GM12878 (cell line): ENCODE results near the gene KDM4C. TPM values are rescaled to one million over a fixed set of nuclear protein-coding genes. Genes with fewer than 3 reads are reported as not detected.
"Not testable (repeated sequence)": the region's sequence is repeated elsewhere in the genome, so short reads cannot be mapped to it uniquely, and the experiment has no call there.

Source experiments
- ATAC-seq: fragments of 200-7000 bp; cut with Tn5 transposase; 3 replicates; pipeline ENCODE4 v1.9.1; 2020; ENCODE audit warnings: mild to moderate bottlenecking, moderate library complexity
- BruUV-seq: library from RNA; stranded (reverse); fragments of 400-500 nt; replicated peaks from 2 replicates; lab custom pipeline; 2021; lab: Mats Ljungman, UMichigan
- CTCF ChIA-PET: fragments of 300-600 bp; sonication (Branson Sonifier 250); formaldehyde crosslinking; extraction: SDS; loops from one replicate; lab custom pipeline; 2021; ENCODE audit warnings: inconsistent platforms; lab: Yijun Ruan, JAX
- POLR2A ChIA-PET: fragments of 350-600 bp; formaldehyde crosslinking; extraction: SDS; loops from one replicate; lab custom pipeline; 2021; ENCODE audit warnings: inconsistent platforms; lab: Charles Lee
- RAD21 ChIA-PET: fragments of 300-600 bp; sonication (Branson Sonifier 250); formaldehyde crosslinking; loops from one replicate; lab custom pipeline; 2023; ENCODE audit warnings: antibody characterized with exemption; ENCODE audit not compliant: unreplicated experiment; lab: Charles Lee
- SMC1A ChIA-PET: fragments of 300-600 bp; sonication (Branson Sonifier 250); formaldehyde crosslinking; loops from one replicate; lab custom pipeline; 2023; ENCODE audit not compliant: unreplicated experiment, uncharacterized antibody; lab: Charles Lee
- DNase-seq: peaks from one replicate; pipeline ENCODE4 v3.0.0-alpha.2; 2011; ENCODE audit warnings: low read depth, low spot score
- FAIRE-seq: peaks from 3 replicates; lab custom pipeline; 2011; peaks lifted over from hg19 to GRCh38; lab: Jason Lieb, UNC
- H2AFZ ChIP-seq: 2 replicates; pipeline ENCODE4 v1.6.0; 2011; ENCODE audit warnings: low read depth, low read length, control low read depth; ENCODE audit not compliant: control insufficient read depth
- H3K27ac ChIP-seq: 2 replicates; pipeline ENCODE4 v1.5.1; 2011; ENCODE audit warnings: control low read depth; ENCODE audit not compliant: control insufficient read depth, insufficient read depth
- H3K27me3 ChIP-seq, 2 experiments: replicated peaks in 1 of 2; 2 replicates each; pipeline versions ENCODE4 v1.6.0 to v1.6.1; 2011; ENCODE audit warnings: low read length in 1 of 2; ENCODE audit not compliant: control insufficient read depth in 2 of 2, insufficient read depth in 2 of 2
- H3K36me3 ChIP-seq, 2 experiments: 2 replicates each; pipeline ENCODE4 v1.5.1; 2011; ENCODE audit warnings: low read length in 1 of 2; ENCODE audit not compliant: control insufficient read depth in 2 of 2, insufficient read depth in 2 of 2
- H3K4me1 ChIP-seq: 2 replicates; pipeline ENCODE4 v1.6.1; 2011; ENCODE audit warnings: mild to moderate bottlenecking, low read length, moderate library complexity, mixed read lengths; ENCODE audit not compliant: control insufficient read depth, insufficient read depth
- H3K4me2 ChIP-seq: 2 replicates; pipeline ENCODE4 v1.6.0; 2011; ENCODE audit warnings: control low read depth; ENCODE audit not compliant: control insufficient read depth, insufficient read depth
- H3K4me3 ChIP-seq: fragments of 200-600 bp; sonication (generic); 2 replicates; pipeline ENCODE4 v1.5.1; 2016
- H3K79me2 ChIP-seq: 2 replicates; pipeline ENCODE4 v1.6.0; 2011; ENCODE audit warnings: low read length; ENCODE audit not compliant: control insufficient read depth, insufficient read depth
- H3K9ac ChIP-seq: 2 replicates; pipeline ENCODE4 v1.8.0; 2011; ENCODE audit warnings: low read length, control low read depth, mixed read lengths; ENCODE audit not compliant: control insufficient read depth, insufficient read depth
- H3K9me3 ChIP-seq: replicated peaks from 3 replicates; pipeline ENCODE4 v1.5.1; 2011; ENCODE audit warnings: mild to moderate bottlenecking, low read length; ENCODE audit not compliant: control insufficient read depth, insufficient read depth
- H4K20me1 ChIP-seq: 2 replicates; pipeline ENCODE4 v1.6.0; 2011; ENCODE audit not compliant: control insufficient read depth, insufficient read depth
- SP1 ChIP-seq: IDR thresholded peaks from one replicate; pipeline ENCODE4 v1.6.1; 2011; ENCODE audit warnings: low read depth, low read length
- WGBS: methylation state at CpG from one replicate; pipeline ENCODE4 v1.1.6; 2016; ENCODE audit warnings: low lambda C conversion rate; ENCODE audit not compliant: insufficient replicate concordance, insufficient coverage; ENCODE audit errors: missing lambda C conversion rate; 5-methylcytosine and 5-hydroxymethylcytosine counted together
- in situ Hi-C: fragments of 300-500 bp; cut with MboI; formaldehyde crosslinking; loops from 9 replicates; pipeline ENCODE4 v1.14.3; 2018; ENCODE audit warnings: mixed read lengths
- intact Hi-C: fragments of 100-400 bp; cut with micrococcal nuclease; formaldehyde crosslinking; loops from one replicate; pipeline ENCODE4 v1.14.2; 2022; ENCODE audit not compliant: unreplicated experiment
- polyA plus RNA-seq, 11 experiments: library from polyadenylated mRNA; depleted of rRNA in 4 of 11; unstranded in 6 of 11; stranded (reverse) in 5 of 11; fragments of >200 nt; fragmentation: Nextera tagmentation in 4 of 11; fragmentation: Illumina TruSeq in 1 of 11; extraction: Ambion mirVana in 4 of 11; extraction: Trizol in 1 of 11; gene quantifications; 1 replicate in 1 of 11; 2 replicates in 10 of 11; pipeline versions ENCODE4 v1.2.1 to v1.2.3, GENCODE V29; 2011 to 2016; ENCODE audit warnings: inconsistent platforms in 2 of 11, missing spikeins in 2 of 11, low read depth in 1 of 11
- total RNA-seq, 4 experiments: library from RNA; depleted of rRNA in 3 of 4; stranded (reverse); fragments of >200 nt in 3 of 4; fragmentation: Illumina TruSeq in 1 of 4; extraction: Trizol in 1 of 4; gene quantifications; 2 replicates each; pipeline versions ENCODE4 v1.2.1 to v1.2.3, GENCODE V29; 2013 to 2021

Gene KDM4C
- total and polyA plus RNA-seq, 10 of the 15 experiments (the other 5 are each of a cell fraction or from before 2014, with no cell fraction given), result 6.8 to 41.2 (median 20.1) TPM

DNA sequence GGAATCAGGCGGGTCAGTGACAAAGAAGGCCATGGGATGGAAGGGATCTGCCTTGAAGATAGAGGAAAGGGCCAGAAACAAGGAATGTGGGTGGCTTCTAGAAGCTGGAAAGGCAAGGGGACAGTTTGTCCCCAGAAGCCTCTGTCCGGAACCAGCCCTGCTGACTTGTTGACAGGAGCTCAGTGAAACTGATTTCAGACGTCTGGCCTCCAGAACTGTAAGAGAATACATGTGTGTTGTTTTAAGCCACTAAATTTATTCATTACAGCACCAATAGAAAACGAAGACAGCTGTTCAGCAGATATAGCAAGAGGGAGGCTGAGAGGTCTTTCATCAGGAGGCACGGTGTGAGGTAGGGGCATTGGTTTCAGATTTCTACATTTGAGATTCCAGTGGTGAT lies 422.5 kb downstream of the KDM4C start:
- no peak overlapping the region for H3K27ac ChIP-seq
- no TSS peak for BruUV-seq
- no peaks in the 10 kb centered on the region for H3K79me2 ChIP-seq
- intact Hi-C loops (no loop called here), in situ Hi-C loops (loop anchor here (25.0 kb wide), 1 partner anchor 1682 kb away; no protein-coding TSS in a partner anchor)
- H3K9ac ChIP-seq, result no peak overlapping the region
- no peak overlapping the region for H3K4me2 ChIP-seq
- RAD21 ChIA-PET, result no interaction called here
- CTCF ChIA-PET, result interaction anchor here (0.6 to 1.3 kb wide), 3 partner anchors 14 to 762 kb away, joined by 3 to 4 read pairs (median 3); no protein-coding TSS in a partner anchor
- POLR2A ChIA-PET, result no interaction called here
- H3K9me3 ChIP-seq, result no peaks in the 10 kb centered on the region; the same call in 2 of the 3 replicates
- DNase-seq, result no peak
- 90% methylated on average over 5 of the region's 5 CpGs for WGBS
- SMC1A ChIA-PET, result no interaction called here
- 0 out of 2 replicates have a peak, but pooled peaks cover 4% of the 10 kb centered on the region for H3K4me1 ChIP-seq
- no peak overlapping the region for H2AFZ ChIP-seq
- no peak for FAIRE-seq
- H3K27me3 ChIP-seq, result no peaks in the 10 kb centered on the region
- H4K20me1 ChIP-seq, result no peaks in the 10 kb centered on the region
- no peak for ATAC-seq
- H3K4me3 ChIP-seq, result no peak overlapping the region
- H3K36me3 ChIP-seq, result peaks cover 0 to 4% of the 10 kb centered on the region in 2 experiments; a peak in 2 of 4 replicates
- no peak for TF ChIP-seq SP1

DNA sequence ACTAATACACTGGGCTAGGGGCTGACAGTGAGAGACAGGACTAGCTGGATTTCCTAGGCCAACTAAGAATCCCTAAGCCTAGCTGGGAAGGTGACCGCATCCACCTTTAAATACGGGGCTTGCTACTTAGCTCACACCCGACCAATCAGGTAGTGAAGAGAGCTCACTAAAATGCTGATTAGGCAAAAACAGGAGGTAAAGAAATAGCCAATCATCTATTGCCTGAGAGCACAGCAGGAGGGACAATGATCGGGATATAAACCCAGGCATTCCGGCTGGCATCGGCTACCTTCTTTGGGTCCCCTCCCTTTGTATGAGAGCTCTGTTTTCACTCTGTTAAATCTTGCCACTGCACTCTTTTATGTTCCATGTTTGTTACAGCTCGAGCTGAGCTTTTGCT lies 425.4 kb downstream of the KDM4C start:
- H3K4me2 ChIP-seq, H3K9me3 ChIP-seq, H3K9ac ChIP-seq, FAIRE-seq, H3K27ac ChIP-seq, POLR2A ChIA-PET, ATAC-seq, H3K4me1 ChIP-seq, H3K27me3 ChIP-seq, RAD21 ChIA-PET, H3K36me3 ChIP-seq, BruUV-seq, H3K79me2 ChIP-seq, H2AFZ ChIP-seq, intact Hi-C loops, H3K4me3 ChIP-seq, H4K20me1 ChIP-seq, DNase-seq: not testable (repeated sequence)
- in situ Hi-C loops, result loop anchor here (25.0 kb wide), 1 partner anchor 1679 kb away; no protein-coding TSS in a partner anchor
- WGBS, result 83% methylated on average over 7 of the region's 7 CpGs
- CTCF ChIA-PET, result interaction anchor here (1.2 kb wide), 1 partner anchor 131 kb away, joined by 4 read pairs; no protein-coding TSS in a partner anchor
- SMC1A ChIA-PET, result interaction anchor here (1.1 kb wide), 1 partner anchor 384 kb away, joined by 3 read pairs; no protein-coding TSS in a partner anchor
